T-helper 2 cell treated with Interferon-gamma antibody and Interleukin-4, amounts not matched to agents 5 μg/mL and 100 μg/mL, for 36 hours (primary cell): ENCODE measurements around the gene FOXL2NB.
A peak's percentile ranks its signal among the peaks of the same experiment; 100 is the strongest.

Experiments
- DNase-seq: peaks from one replicate; pipeline ENCODE4 v3.0.0; 2021; ENCODE audit warnings: low spot score
- H3K27ac Mint-ChIP-seq: one replicate; pipeline ENCODE4 v1.8.0; 2021; ENCODE audit warnings: mild to moderate bottlenecking, mixed read lengths
- H3K27me3 Mint-ChIP-seq: one replicate; pipeline ENCODE4 v1.8.0; 2021; ENCODE audit warnings: low read depth, mixed read lengths
- H3K36me3 Mint-ChIP-seq: one replicate; pipeline ENCODE4 v1.8.0; 2021; ENCODE audit warnings: low read depth, mixed read lengths
- H3K4me1 Mint-ChIP-seq: one replicate; pipeline ENCODE4 v1.8.0; 2021; ENCODE audit warnings: low read depth, mixed read lengths
- H3K4me3 Mint-ChIP-seq: one replicate; pipeline ENCODE4 v1.8.0; 2022; ENCODE audit warnings: mild to moderate bottlenecking, moderate library complexity, mixed read lengths
- H3K9me3 Mint-ChIP-seq: one replicate; pipeline ENCODE4 v1.8.0; 2021; ENCODE audit warnings: mixed read lengths

The FOXL2NB gene

GRCh38 chr3:138936741-138937689 is 10.0 kb upstream of the FOXL2NB start:
- Mint-ChIP-seq H3K27me3 (peaks cover 86% of the 10 kb centered on the region), H3K36me3 (no peaks in the 10 kb centered on the region), H3K4me1 (peaks cover 8% of the 10 kb centered on the region), H3K9me3 (no peaks in the 10 kb centered on the region), H3K27ac (no peak overlapping the region), H3K4me3 (peak overlapping the region; percentile 71)
- no peak for DNase-seq

- Mint-ChIP-seq H3K9me3 (no peaks in the 10 kb centered on the region), H3K36me3 (no peaks in the 10 kb centered on the region), H3K27ac (no peak overlapping the region), H3K4me1 (peaks cover 8% of the 10 kb centered on the region), H3K27me3 (peaks cover 90% of the 10 kb centered on the region), H3K4me3 (no peak overlapping the region)
- no peak for DNase-seq
Observed at GRCh38 chr3:138937690-138938055, 9.3 kb upstream of the FOXL2NB start.

GRCh38 chr3:138938056-138938876 is 8.8 kb upstream of the FOXL2NB start:
- Mint-ChIP-seq H3K27me3 (peaks cover 91% of the 10 kb centered on the region), H3K4me1 (peaks cover 8% of the 10 kb centered on the region), H3K4me3 (no peak overlapping the region), H3K27ac (no peak overlapping the region), H3K9me3 (no peaks in the 10 kb centered on the region), H3K36me3 (no peaks in the 10 kb centered on the region)
- no peak for DNase-seq

GRCh38 chr3:138938877-138939560 is 8.0 kb upstream of the FOXL2NB start:
- Mint-ChIP-seq H3K27ac (no peak overlapping the region), H3K36me3 (peaks cover 3% of the 10 kb centered on the region), H3K4me3 (no peak overlapping the region), H3K4me1 (peaks cover 11% of the 10 kb centered on the region), H3K27me3 (peaks cover 93% of the 10 kb centered on the region), H3K9me3 (no peaks in the 10 kb centered on the region)
- no peak for DNase-seq

GRCh38 chr3:138939561-138940241 is 7.3 kb upstream of the FOXL2NB start:
- Mint-ChIP-seq H3K4me3 (no peak overlapping the region), H3K9me3 (no peaks in the 10 kb centered on the region), H3K27ac (no peak overlapping the region), H3K27me3 (peaks cover 94% of the 10 kb centered on the region), H3K4me1 (peaks cover 16% of the 10 kb centered on the region), H3K36me3 (peaks cover 3% of the 10 kb centered on the region)
- no peak for DNase-seq

GRCh38 chr3:138940446-138940845 is 6.6 kb upstream of the FOXL2NB start:
- no peak for DNase-seq
- H3K4me1 Mint-ChIP-seq, result peaks cover 22% of the 10 kb centered on the region
- peaks cover 5% of the 10 kb centered on the region for H3K36me3 Mint-ChIP-seq
- no peak overlapping the region for H3K27ac Mint-ChIP-seq
- peaks cover 95% of the 10 kb centered on the region for H3K27me3 Mint-ChIP-seq
- H3K9me3 Mint-ChIP-seq, result no peaks in the 10 kb centered on the region
- no peak overlapping the region for H3K4me3 Mint-ChIP-seq

- Mint-ChIP-seq H3K4me1 (peaks cover 17% of the 10 kb centered on the region), H3K27me3 (peaks cover 91% of the 10 kb centered on the region), H3K27ac (no peak overlapping the region), H3K4me3 (no peak overlapping the region), H3K36me3 (peaks cover 5% of the 10 kb centered on the region), H3K9me3 (no peaks in the 10 kb centered on the region)
- DNase-seq, result no peak
Observed at GRCh38 chr3:138941259-138941885, 5.6 kb upstream of the FOXL2NB start.

GRCh38 chr3:138942271-138942670 is 4.7 kb upstream of the FOXL2NB start:
- peaks cover 5% of the 10 kb centered on the region for H3K36me3 Mint-ChIP-seq
- no peak overlapping the region for H3K4me3 Mint-ChIP-seq
- peaks cover 16% of the 10 kb centered on the region for H3K4me1 Mint-ChIP-seq
- H3K27me3 Mint-ChIP-seq, result peaks cover 90% of the 10 kb centered on the region
- H3K27ac Mint-ChIP-seq, result no peak overlapping the region
- H3K9me3 Mint-ChIP-seq, result no peaks in the 10 kb centered on the region
- DNase-seq, result no peak

GRCh38 chr3:138942861-138943623 is 4.0 kb upstream of the FOXL2NB start:
- no peak overlapping the region for H3K4me3 Mint-ChIP-seq
- peaks cover 91% of the 10 kb centered on the region for H3K27me3 Mint-ChIP-seq
- DNase-seq, result no peak
- no peaks in the 10 kb centered on the region for H3K9me3 Mint-ChIP-seq
- peaks cover 16% of the 10 kb centered on the region for H3K4me1 Mint-ChIP-seq
- peaks cover 5% of the 10 kb centered on the region for H3K36me3 Mint-ChIP-seq
- H3K27ac Mint-ChIP-seq, result no peak overlapping the region

GRCh38 chr3:138943724-138944653 is 3.0 kb upstream of the FOXL2NB start:
- peak overlapping the region; percentile 26 for H3K27ac Mint-ChIP-seq
- DNase-seq, result no peak
- peaks cover 5% of the 10 kb centered on the region for H3K36me3 Mint-ChIP-seq
- H3K4me3 Mint-ChIP-seq, result peak overlapping the region; percentile 43
- peaks cover 91% of the 10 kb centered on the region for H3K27me3 Mint-ChIP-seq
- no peaks in the 10 kb centered on the region for H3K9me3 Mint-ChIP-seq
- peaks cover 16% of the 10 kb centered on the region for H3K4me1 Mint-ChIP-seq

GRCh38 chr3:138944654-138944928 is 2.4 kb upstream of the FOXL2NB start:
- H3K27me3 Mint-ChIP-seq, result peaks cover 91% of the 10 kb centered on the region
- DNase-seq, result no peak
- H3K27ac Mint-ChIP-seq, result peak overlapping the region; percentile 26
- H3K4me3 Mint-ChIP-seq, result peak overlapping the region; percentile 87
- no peaks in the 10 kb centered on the region for H3K9me3 Mint-ChIP-seq
- peaks cover 5% of the 10 kb centered on the region for H3K36me3 Mint-ChIP-seq
- H3K4me1 Mint-ChIP-seq, result peaks cover 16% of the 10 kb centered on the region
